ENCODE measurements around the gene ROMO1.
"Not testable (repeated sequence)": the region's sequence is repeated elsewhere in the genome, so short reads cannot be mapped to it uniquely, and the experiment has no call there.

ROMO1 gene

DNA sequence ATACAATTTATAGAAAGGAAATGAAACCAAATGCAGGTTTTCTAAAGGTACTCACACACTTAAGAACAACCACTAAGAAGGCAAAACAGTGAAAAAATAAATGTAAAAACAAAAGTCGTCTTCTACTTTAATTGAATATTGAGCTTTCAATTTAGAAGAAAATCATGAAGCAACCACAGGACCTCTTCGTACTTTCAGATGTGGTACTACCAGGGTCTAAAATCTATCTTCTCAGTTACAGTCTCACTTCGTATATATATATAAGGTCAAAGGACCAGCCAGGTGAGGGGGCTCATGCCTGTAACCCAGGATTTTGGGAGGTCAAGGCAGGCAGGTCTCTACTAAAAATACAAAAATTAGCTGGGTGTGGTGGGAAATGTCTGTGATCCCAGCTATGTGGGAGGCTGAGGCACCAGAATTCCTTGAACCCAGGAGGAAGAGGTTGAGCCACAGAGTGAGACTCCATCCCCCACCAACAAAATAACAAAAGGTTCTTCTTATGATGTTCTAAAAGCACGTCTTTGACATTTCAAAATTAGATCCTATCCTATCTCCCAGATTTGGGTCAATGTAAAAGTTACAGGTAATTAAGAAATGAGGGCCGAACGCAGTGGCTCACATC is 12.5 kb downstream of the ROMO1 start:
- no peak for DNase-seq

DNA sequence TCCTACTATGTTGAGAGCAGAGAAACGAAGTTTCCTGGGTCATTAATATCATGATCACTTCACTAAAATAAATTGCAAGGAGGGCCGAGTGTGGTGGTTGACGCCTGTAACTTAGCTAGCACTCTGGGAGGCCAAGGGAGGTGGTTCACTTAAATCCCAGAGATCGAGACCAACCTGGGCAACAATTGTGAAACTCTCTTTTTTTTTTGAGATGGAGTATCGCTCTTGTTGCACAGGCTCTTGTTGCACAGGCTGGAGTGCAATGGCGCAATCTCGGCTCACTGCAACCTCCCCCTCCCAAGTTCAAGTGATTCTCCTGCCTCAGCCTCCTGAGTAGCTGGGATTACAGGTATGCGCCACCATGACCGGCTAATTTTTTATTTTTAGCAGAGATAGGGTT is 13.9 kb downstream of the ROMO1 start:
- DNase-seq = not testable (repeated sequence)

DNA sequence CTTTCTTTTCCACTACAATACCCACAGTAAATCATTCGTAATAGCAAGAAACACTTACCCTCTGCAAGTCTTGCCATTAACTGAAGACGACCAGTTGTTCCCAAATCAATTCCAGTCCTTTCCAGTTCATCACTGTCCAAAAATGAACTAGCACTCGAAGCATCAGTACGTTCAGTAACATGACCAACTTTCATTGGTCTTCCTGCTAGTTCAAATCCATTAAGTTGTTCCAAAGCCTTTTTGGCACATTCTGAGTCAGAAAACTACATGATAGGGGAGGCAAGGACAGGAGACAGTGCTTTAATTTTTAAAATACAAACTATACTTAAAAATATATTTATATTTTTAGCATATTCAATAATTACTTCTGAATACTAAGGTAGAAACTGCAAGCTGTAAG is 14.9 kb downstream of the ROMO1 start:
- DNase-seq = no peak

DNA sequence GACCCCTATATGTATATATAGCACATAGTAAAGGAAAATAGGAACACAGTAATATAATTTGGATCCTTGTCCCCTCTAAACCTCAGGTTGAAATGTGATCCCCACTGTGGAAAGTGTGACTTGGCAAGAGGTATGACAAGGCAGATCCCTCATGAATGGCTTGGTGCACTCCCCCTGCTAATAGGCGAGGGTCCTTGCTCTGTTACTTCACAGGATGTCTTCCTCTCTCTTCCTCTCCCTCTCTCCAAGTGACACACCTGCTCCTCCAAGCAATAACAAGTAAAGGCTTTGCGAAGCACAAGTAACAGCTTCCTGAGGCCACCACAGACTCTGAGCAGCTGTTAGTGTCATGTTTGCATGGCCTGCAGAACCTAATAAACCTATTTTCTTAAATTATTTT is 16.4 kb downstream of the ROMO1 start:
- no peak for DNase-seq

DNA sequence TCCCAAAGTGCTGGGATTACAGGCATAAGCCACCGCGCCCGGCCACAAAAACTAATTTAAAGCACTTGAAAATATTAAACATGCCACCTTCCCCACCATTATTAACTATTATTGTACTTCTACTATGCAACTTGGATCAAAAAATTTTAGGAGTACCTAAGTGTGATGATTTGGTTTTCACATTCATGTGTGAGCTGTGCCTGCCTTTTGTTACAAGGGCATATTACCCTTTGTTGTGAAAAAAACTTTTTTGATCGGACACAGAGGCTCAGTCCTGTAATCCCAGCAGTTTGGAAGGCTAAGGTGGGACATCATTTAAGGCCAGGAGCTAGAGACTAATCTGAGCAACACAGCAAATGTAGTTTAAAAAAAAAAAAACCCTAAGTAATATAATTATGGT is 17.1 kb downstream of the ROMO1 start:
- DNase-seq = no peak

DNA sequence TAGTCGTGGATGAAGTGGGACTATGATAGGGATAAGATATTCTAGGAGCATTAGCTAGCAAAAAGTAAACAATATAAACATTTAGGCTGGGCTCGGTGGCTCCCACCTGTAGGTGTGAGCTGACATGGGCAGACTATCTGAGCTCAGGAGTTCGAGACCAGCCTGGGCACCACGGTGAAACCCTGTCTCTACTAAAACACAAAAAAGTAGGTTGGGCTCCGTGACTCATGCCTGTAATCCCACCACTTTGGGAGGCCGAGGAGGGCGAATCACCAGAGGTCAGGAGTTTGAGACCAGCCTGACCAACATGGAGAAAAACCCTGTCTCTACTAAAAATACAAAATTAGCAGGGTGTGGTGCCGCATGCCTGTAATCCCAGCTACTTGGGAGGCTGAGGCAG is 19.1 kb downstream of the ROMO1 start:
- DNase-seq = not testable (repeated sequence)

DNA sequence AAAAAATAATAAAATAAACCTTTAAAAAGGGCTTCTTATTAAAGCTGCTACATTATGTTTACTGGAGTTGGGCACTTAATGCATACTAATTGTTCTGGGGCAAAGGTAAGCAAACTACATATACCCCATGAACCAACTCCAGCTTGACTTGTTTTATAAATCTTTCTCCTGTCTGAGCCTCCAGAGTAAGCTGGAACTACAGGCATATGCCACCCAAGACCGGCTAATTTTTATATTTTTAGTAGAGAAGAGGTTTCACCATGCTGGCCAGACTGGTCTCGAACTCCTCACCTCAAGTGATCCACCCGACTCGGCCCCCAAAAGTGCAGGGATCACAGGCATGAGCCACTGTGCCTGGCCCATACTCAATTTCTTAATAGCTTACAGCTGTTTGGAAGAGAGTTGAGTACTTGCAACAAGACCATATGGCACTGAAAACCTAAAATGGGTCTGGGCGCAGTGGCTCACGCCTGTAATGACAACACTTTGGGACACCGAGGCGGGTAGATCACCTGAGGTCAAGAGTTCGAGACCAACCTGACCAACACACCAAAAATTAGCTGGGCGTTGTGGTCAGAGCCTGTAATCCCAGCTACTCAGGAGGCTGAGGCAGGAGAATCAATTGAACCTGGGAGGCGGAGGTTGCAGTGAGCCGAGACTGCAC is 19.9 kb downstream of the ROMO1 start:
- no peak for DNase-seq

DNA sequence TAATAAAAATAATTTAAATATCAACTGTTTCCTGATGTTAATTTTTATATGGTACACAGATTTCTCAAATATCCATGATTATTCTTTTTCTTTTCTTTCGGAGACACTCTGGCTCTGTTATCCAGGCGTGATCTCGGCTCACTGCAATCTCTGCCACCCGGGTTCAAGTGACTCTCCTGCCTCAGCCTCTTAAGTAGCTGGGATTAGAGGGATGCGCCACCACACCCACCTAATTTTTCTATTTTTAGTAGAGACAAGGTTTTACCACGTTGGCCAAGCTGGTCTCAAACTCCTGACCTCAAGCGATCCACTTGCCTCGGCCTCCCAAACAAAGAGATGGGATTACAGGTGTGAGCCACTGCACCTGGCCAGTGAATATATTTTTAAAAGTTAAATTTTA is 20.5 kb downstream of the ROMO1 start:
- no peak for DNase-seq

DNA sequence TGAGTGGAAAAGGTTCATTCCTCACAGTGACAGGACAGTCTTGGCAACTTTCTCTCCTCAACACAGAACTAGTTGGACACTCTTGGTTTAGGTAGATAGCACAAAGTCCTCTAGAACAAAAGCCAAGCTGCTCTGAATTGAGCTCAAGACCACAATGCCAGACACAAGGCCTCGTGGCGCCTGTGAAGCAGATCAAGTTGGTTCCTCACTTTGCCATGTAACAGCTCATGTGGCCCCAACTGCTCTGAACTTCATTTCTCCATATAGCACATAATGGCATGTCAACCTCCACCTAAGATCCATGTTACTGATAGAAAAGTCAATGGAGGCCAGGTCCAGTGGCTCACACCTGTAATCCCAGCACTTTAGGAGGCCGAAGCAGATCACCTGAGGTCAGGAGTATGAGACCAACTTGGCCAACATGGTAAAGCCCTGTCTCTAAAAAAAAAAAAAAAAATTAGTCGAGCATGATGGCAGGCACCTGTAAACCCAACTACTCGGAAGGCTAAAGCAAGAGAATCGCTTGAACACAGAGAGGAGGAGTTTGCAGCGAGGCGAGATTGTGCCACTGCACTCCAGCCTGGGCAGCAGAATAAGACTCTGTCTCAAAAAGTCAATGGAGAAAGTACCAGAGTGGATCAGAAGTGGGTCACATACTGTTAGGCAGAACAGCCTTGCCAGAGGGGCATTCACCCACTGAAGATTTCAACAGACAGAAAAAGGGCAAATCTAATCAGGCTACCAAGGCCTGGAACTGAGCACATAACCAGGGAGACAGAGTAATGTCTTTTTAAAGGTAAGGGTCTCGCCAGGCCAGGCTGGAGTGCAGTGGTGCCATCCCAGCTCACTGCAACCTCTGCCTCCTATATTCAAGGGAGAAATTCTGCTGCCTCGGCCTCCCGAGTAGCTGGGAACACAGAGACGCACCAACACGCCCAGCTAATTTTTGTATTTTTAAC is 21.2 kb downstream of the ROMO1 start:
- no peak for DNase-seq

DNA sequence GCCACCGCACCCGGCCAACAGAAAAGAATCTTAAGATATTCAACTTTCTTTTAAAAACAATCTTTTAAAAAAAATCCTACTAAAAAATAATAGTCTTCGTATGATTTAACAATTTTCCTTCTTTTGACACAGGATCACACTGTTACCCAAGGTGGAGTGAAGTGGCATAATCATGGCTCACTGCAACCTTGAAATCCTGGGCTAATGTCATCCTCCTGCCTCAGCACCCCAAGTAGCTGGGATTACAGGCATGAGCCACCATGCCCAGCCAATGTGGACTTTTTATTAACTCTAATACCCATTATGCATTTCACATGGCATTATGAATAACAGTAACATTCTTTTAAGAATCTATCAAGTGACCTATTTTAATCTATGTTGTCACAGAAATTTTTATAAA is 22.0 kb downstream of the ROMO1 start:
- no peak for DNase-seq

DNA sequence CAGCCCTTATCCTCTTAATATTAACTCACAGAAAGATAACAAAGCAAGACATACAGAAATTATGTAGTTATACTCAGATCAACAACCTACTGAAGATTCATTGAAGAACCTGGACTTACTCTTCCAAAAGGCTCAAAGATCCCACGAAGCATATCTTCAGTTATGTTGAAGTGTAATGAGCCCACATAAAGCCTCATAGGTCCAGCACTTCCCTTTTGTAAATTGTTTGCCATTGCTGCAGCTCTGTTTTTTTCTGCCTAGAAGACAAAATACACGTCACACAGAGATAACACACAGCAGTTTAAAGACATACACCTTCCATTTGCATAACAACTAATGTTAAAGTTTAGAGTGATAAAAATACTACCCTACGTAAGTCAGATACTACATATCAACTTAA is 22.4 kb downstream of the ROMO1 start:
- DNase-seq = no peak

DNA sequence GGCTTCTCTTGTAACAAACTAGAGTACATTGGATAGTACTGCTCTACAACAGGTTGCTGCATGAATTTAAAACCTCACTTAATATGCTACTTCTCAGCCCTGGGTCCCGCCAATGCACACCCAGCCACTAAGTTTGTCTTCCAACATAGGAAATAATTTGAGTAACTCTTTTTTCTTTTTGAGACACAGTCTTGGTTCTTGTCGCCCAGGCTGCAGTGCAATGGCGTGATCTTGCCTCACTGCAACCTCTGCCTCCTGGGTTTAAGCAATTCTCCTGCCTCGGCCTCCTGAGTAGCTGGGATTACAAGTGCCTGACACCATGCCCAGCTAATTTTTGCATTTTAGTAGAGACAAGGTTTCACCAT is 24.1 kb downstream of the ROMO1 start:
- DNase-seq = not testable (repeated sequence)

DNA sequence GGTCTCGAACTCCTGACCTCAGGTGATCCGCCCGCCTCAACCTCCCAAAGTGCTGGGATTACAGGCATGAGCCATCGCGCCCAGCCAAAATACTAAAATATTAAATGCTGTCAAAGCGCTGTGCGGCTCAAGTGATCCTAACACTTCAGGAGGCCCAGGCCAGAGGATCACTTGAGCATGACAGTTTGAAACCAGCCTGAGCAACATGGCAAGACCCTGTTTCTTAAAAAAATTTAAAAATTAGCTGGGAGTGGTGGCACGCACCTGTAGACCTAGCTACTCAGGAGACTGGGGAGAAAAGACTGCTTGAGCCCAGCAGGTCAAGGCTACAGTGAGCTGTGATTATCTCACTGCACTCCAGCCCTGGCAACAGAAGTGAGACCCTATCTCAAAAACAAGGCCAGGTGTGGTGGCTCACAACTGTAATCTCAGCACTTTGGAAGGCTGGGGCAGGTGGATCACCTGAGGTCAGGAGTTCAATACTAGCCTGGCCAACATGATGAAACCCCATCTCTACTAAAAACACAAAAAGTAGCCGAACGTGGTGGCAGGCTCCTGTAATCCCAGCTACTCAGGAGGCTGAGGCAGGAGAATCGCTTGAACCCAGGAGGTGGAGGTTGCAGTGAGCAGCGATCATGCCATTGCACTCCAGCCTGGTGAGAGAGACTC is 24.6 kb downstream of the ROMO1 start:
- DNase-seq = not testable (repeated sequence)

DNA sequence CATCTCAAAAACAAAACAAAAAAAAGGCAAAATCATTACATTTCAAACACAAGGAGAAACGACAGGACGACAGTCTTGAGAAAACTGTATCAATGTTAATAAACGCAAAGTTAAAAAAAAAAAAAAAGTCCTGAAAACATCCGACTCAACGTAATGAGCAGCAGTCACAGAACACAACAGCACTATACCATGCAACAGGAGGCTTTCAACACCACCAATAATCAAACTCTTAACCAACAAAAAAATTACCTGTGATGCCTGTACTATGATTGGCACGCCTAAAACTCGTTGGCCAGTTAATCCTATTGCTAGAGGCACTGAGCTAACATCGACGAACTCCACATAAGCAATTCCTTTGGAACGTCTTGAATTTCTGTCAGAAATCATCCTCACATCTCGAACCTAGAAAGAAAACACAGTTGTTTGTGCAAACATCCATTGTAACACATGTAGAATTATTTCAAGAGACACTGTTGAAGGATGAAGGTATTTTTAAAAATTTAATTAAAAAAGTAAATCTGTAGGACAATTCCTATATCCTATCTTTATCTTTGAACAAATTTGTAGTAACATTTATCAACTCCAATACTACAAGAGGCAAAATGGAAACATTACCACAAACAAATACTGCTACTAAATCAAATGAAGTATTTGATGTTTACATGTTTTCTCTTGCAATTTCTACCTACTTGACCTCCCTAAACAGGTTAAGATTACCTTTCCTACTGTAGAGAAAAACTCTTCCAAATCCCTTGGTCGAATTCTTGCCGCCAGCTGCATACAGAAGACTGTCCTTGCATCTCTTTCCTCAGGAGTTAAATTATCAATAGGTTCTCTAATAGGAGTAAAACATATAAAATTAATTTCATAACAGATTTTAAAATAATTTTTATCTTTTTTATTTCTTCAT is 25.4 kb downstream of the ROMO1 start:
- no peak for DNase-seq

DNA sequence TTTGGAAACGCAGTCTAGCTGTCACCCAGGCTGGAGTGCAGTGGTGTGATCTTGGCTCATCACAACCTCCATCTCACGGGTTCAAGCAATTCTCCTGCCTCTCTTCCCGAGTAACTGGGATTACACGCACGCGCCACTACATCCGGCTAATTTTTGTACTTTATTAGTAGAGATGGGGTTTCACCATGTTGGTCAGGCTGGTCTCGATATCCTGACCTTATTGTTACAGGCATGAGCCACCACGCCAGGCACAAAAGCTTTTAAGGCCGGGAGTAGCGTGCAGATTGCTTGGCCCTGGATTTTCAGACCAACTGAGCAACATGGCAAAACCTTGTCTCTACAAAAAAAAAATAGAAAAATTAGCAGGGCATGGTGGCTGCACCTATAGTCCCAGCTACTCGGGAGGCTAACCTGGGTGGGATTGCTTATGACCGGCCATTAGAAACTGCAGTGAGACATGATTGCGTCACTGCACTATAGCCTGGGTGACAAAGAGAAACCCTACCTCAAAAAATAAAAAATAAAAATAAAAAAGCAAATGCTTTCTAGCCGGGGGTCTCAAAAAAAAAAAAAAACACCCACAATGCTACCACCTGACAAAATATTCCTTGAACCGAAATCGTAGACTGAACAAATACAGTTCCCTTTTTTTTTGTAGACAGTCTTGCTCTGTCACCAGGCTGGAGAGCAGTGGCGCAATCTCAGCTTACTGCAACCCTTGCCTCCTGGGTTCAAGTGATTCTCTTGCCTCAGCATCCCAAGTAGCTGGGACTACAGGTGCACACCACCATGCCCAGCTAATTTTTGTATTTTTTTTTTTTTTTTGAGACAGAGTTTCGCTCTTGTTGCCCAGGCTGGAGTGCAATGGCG is 27.9 kb downstream of the ROMO1 start:
- no peak for DNase-seq

DNA sequence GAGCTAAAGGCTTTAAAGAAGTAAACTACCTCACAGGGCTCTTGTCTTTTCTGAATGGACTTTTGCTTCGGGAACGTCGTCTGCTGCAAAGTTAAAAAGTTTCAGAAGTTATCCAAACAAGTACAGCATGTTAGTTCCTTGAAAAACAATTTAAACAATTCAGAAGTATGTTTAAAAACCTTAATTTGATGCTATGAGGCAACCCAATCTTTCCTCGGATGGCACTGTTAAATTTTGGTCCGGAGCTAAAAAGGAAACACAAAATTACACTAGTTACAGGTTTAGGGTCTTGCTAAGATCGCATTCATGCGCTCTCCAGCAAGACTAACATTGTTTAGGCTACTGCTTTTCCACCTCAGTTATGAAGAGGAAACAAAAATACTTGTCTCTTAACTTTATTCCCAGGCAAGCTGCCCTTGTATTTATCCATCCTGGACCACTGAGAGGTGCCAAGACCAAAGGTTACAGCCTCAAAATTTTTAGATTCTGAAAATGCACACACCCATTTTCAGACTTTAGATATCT is 30.1 kb downstream of the ROMO1 start:
- no peak for DNase-seq

DNA sequence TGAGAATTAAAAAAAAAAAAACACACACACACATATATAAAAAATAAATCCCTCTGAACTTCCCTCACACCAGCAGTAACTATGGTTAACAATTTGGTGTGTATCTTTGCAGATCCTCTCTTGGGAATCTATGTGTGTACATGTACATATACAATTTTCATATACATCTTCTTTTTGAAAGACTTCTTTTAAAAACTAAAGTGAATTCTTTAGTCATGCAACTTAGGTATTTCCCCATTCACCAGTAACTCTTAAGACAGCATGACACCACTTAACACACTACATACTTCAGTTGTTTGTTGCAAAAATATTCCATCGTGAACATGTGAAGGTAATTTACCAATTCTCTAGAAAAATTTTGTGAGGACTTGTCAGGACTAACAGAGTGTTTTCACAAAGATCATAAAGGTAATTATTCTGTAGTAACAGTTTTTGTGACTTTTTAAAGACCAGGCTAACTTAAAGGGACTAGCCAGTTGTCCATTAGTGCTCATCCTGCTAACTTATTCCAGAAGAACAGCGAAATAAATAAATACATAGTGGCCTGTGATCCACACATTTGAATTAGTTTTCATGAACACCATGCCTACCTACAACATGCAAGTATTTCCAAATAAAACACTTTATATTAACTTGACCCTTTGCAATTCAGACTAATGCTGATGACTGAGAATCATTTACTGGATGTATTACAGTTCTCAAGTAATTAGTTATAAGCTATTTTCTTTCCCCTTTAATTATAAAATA is 30.8 kb downstream of the ROMO1 start:
- no peak for DNase-seq

DNA sequence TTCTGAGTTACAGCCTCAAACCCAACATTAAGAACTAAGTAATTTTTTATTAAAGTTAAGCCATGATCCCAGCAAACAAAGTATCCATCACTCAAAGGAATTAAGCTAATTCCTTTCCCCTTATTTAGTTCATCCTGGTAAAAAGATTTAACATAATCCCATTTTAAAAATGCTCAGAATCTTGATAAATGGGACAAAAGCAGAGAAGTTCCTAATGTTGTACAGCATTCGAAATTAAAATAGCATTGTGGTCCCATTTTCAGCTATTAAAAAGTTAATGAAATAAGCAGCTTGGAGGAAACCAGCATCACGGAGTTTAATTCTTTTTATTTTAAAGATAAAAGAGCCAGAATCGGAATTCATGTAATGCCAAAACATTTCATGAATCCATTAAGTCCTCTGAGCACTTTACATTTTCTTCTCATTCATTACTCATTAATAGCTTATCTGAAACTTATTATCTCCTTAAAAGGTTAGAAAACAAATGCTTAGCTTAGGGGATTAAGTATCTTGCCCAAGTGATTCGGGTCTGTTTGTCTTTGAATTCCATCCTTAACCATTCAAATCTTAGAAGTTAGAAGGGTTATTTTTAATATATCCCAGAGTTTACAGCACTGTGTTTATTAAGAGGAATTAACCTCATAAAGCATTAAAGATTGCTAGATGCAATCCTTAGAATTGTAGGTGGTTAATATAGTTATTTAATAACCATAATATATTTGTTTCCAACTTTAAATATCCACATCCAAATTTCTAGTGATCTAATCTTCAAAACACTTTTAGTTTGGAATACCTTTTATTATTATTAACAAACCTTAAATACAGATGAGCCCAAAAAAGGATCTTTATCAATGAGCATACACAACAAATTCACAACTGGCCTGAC is 31.6 kb downstream of the ROMO1 start:
- no peak for DNase-seq

DNA sequence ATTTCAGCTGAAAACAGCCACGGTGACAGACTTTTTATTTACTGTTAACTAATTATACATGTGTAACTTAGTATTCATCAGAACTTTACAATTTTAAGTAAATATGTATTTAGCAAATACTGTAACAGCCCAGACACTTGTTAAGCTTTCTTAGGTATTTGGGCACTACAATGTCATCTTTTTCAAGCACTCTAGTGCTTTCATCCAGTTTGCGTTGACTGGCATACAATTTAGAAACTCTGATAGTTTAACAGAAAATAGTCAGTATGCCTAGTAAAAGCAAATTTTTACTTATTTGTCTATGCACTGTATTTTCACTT is 32.2 kb downstream of the ROMO1 start:
- no peak for DNase-seq
